NCI-H2107 (cell line): ENCODE measurements around the gene SLC39A5.
"Not testable (repeated sequence)": the region's sequence is repeated elsewhere in the genome, so short reads cannot be mapped to it uniquely, and the experiment has no call there.

ENCODE experiments used
- DNase-seq: peaks from one replicate; lab custom pipeline; 2025; lab: John Stamatoyannopoulos, UW

Gene SLC39A5

DNA sequence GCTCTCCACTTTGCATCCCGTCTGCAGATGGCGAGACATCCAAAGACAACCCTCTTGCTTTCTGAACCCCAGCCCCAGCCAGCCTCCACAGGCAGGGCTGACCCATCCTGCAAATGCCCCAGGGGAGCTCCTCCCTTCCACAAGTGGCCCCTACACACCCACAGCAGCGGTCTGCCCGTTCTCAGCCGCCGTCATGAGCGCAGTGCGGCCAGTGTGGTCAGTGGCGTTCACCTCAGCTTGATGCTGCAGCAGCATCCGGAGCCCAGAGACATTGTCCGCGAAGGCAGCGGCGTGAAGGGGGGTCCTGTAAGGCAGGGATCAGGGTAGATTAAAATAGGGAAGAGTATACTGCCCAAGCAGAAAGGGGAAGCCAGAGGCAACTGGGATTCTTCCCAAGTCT lies 14.6 kb downstream of the SLC39A5 start:
- no peak for DNase-seq

DNA sequence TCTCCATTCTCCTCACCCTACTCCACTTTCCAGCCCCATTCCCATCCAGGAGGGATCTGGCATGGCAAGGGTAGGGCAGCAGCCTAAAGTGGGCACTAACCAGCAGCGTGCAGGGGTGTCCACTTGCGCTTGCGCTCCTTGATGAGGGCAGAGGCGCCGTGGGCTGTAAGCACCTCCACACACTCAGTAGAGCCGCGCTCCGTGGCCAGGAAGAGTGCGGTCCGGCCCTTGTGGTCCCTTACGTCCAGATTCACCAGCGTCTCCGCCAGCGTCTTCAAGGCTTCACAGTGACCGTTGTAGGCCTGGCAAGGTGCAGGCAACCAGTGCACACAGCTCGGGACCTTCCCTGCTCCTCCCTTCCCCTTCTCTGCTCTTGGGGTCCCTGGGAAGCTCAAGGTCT lies 18.1 kb downstream of the SLC39A5 start:
- no peak for DNase-seq

DNA sequence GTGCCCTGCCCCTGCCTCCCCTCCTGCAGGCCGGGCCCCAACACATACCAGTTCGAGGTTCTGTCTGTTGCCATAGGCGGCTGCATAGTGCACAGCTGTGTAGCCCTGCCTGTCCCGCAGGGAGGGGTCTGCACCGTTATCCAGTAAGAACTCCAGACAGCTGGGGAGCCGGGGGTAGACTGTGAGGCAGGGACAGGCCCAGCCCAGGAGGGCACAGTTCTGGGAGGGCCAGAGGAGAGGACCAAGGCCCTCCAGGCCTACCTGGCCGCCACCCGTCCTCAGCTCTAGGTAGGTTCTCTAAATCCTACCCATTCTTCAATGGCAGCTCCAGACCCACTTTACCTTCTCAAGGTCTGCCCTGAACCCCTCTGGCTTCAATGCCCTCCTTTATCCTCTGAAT lies 18.9 kb downstream of the SLC39A5 start:
- DNase-seq = no peak

DNA sequence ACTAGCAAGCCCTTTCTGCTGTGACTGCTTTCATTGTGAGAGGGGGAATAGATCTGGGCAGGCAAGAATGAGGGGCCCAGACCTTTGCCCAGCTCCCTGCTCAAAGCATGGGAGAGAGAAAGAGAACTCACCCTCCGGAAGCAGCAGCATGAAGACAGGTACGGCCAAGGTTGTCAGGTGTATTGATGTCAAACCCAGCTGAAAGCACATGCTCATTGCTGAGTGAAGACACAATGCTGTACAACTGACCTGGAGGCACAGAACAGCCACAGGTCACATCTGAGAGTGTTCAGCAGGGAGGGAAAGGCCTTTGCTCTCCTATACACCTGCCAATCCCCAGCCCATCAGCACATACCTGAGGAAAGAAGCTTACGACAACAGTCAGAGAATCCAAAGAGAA lies 22.8 kb downstream of the SLC39A5 start:
- DNase-seq = no peak

DNA sequence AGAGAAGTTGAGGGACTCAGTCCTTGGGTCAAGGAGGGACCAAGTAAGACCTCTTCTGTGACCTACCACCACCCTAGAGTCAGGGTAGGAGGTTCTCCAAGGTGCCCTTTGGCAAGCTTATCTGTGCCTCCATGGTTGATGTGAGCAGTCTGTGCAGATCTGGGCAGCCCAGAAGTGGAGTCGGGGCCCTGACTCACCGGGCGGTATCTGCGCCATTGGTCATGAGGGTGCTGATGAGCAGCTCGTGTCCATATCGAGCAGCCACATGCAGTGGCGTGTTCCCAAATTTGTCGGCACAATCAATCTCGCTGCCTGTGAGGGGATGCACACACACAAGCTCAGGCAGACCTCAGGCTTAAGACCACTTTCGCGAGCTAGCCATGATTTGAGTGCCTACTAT lies 23.2 kb downstream of the SLC39A5 start:
- no peak for DNase-seq

GRCh38 chr12:56255671-56256070 lies 25.8 kb downstream of the SLC39A5 start:
- no peak for DNase-seq

GRCh38 chr12:56256326-56256960 lies 26.6 kb downstream of the SLC39A5 start:
- DNase-seq = no peak

DNA sequence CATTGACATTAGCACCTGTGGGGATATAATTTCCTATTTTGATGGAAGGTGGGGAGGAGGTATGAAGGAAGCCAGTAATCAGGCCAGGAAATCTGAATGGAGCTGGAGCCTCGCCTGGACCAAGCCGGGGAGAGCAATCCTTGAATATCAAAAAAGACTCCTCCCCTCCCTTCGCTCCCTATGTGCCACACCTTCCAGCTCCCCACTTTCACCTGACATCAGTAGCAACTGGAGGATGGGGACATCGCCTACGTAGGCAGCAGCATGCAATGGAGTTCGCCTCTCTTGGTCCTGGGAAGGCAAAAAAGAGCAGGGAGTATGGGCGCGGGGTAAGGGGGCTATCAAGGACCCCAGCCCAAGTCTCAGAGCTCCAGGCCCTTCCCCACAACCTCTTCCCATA lies 27.2 kb downstream of the SLC39A5 start:
- no peak for DNase-seq

GRCh38 chr12:56257491-56258067 lies 27.7 kb downstream of the SLC39A5 start:
- peak; percentile 36 for DNase-seq

DNA sequence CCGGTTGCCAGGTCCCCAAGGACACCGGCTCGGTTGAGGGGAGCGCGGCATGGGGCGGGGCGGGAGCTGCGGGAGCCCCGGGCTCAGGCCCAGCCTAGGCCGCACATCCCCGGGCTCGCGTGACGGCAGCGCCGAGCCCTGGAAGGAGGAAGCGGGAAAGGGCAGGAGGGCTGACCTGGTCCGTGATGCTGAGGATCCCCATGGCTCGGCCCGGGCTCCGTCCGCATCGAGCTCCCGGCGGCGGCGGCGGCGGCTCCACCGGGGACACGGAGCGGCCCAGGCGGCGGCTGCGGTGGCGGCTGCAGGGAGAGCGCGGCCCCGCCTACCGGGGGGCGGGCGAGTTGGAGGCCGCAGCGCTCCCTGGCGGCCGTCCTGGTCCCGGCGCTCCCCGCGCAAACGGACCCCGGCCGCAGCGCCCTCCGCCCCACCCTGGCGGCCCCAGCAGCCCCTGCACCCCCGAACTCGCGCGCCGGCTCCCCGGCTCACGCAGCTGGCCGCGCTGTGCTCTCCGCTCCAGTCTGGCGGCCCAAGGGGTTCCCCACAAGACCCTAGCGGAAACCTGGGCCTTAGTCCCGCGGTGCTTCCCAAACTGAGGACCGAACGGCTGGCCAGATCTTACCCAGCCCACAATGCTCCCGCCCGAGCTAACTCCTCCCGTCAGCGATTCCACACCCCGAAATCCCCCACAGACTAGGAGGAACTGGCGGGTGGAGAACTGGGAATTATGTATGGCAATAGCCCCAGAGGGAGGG lies 28.4 kb downstream of the SLC39A5 start, which contains the start of gene ANKRD52:
TSS of gene ANKRD52 (minus strand) at position 317 of the 752 bp plus-strand sequence. CDS start at position 202, 115 bp downstream.
- DNase-seq = peak; percentile 64

DNA sequence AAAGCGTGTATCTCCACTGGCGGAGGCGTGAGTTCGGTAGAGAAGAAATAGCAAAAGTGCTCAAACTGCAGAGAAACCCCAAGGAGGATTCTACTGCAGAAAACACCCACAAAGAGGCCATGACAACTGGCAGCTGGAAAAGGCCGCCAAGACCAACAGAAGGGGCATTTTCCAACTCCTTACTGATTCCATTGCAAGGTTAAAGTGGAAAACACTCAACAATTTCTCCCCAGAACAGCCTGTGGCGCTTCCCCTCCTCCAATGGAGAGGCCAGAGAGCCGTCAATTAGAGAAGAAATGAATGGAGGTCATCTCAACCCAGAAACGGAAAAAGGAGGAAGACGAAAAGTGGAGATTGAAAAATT lies 29.0 kb downstream of the SLC39A5 start:
- DNase-seq = no peak

DNA sequence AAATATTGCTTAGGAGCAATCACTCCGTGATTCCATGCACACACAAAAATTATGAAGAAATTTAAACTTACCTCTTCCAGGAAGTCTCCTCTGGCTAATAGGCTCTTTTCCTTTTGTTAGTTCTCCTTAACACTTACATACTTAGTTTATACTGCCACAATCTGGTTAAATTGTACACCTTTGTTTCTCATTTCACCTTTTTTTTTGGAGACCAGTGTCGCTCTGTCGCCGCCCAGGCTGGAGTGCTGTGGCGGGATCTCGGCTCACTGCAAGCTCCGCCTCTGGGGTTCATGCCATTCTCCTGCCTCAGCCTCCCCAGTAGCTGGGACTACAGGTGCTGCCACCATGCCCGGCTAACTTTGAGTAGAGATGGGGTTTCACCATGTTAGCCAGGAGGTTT lies 30.5 kb downstream of the SLC39A5 start:
- no peak for DNase-seq

- no peak for DNase-seq
Observed at GRCh38 chr12:56260921-56261320, 31.1 kb downstream of the SLC39A5 start.

DNA sequence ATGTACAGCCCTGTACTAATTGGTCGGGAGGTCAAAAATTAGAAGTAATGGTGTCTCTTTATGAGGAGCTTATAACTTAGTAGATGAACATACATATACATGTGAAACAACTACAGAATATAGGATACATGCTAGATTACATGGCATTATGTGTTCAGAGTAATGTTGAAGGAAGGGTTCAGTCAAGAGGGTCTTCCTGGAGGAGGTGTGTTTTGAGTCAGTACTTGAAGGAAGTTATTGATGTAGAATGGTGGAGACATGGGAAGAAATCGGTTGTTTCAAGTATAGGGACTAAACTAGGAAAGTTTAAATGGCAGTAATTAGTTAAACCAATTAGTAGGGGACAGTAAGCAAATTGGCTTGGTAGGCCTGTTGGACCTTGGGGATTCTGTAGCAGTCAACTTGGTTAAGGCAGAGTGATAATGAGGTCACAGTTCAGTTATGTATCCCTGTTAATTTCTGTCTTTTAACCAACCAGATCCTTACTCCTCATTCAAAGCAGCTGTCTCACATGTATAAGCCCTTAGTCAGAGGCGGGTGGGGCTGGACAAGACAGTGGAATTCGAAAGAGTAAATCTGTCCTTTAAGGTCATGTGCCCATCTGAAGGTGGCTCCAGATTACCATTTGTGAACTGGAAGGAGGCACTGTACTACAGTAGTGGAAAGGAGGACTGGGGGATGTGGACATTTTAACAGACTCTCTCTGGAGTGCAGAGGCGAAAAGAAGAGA lies 31.8 kb downstream of the SLC39A5 start:
- DNase-seq = no peak

DNA sequence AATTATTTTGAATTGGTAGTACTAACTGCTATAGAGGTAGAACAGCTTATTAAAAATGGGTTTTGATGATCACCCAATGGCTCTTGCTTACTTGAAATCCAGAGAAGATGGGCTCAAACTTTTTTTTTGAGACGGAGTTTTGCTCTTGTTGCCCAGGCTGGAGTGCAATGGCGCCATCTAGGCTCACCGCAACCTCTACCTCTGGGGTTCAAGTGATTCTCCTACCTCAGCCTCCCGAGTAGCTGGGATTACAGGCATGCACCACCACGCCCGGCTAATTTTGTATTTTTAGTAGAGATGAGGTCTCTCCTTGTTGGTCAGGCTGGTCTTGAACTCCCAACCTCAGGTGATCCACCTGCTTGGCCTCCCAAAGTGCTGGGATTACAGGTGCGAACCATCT lies 33.1 kb downstream of the SLC39A5 start:
- DNase-seq = not testable (repeated sequence)

DNA sequence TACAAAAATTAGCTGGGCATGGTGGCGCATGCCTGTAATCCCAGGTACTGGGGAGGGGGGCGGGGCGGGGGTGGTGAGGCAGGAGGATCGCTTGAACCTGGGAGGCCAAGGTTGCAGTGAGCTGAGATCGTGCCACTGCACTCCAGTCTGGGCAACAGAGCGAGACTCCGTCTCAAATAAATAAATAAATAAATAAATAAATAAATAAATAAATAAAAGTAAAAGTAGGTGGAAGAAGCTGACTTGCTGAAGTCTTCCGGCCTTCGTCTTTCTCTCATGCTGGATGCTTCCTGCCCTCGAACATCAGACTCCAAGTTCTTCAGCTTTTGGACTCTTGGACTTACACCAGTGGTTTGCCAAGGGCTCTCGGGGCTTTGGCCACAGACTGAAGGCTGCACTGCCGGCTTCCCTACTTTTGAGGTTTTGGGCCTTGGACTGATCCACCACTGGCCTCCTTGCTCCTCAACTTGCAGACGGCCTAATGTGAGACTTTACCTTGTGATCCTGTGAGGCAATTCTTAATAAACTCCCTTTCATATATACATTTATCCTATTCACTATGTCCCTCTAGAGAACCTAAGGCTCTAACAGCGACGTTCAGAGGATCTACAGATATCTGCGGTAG lies 36.3 kb downstream of the SLC39A5 start:
- DNase-seq = not testable (repeated sequence)

DNA sequence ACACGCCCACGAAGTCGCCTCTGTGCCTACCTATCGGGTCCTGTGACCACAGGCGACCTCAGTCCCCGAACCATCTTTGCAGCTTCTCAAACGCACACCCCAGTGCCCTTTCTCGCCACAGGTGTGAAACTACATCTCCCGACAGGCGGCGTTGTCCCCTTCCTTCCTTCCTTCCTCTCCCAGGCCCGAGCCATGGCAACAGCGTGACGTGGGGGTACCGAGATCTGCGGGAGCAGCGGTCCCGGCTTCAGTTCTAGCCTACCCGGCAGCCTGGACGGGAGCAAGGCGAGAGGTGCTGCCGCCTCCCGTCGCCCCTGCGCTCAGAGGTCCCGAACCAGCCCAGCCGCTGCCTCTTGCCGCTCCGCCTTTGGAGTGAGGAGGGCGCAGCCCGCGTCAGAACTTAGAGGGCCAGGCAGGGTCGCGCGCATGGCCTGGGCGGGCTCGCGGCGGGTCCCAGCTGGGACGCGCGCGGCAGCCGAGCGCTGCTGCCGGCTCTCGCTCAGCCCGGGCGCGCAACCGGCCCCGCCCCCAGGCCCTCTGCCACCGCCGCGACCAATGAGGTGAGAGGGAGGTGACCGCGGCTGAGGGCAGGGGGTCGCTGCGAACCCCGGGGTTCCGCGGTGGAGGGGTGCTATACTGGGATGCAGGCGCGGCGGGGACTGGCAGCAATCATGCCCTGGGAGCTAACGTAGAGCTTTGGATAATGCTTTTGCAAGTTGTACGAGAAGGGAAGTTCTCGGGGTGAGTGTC lies 37.0 kb downstream of the SLC39A5 start, which contains the start of gene COQ10A:
TSS of gene COQ10A (plus strand) at position 250 of the 750 bp plus-strand sequence. CDS start at position 427, 177 bp downstream.
- DNase-seq = peak; percentile 88

DNA sequence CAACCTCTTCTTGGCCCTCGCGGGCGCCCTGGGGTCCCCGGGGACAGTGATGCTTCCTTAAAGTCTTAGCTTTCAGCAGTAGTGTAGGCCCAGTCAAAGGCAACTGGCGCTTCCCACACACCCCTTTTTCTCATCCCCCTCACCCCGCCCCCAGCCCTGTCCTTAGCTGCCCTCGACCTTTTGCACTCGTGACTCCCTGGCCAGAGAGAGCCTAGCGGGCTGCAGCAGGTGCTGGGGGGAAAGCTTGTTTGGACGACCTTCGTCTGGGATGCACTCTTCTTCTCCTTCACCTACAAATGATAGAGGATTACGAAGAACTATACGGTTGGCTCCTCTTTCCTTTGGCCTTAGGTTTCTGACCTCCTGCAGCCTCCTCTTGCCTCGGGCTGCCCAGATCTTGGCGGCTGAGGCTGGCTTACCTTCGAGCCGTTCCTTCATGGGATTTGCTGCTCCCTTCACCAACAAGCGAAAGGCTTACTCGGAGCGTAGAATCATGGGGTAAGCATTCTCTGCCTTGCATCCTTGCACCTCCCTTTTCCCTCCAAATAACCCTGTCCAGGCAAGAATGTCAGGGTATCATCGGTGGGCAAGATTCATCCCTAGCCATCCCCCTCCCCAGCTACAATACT lies 37.7 kb downstream of the SLC39A5 start:
- no peak for DNase-seq

DNA sequence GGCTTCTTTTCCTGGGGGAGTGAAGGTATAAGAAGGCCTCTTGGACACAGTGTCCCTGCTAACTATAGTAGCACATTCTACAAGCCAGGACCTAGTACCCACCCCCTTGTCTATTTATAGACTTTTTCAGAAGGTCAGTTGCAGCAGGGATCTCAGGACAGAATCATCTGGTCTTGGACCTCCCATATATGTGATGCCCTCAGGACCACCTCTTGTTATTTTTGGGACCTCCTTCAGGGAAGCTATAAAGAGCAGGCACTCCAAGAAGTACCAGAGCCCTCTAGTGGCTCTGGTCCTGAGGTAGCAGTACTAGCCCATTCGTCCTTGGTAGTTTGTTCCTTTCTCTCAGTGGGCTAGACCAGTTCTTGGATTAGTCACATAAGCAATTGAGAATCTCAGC lies 41.2 kb downstream of the SLC39A5 start:
- DNase-seq = no peak

GRCh38 chr12:56272468-56272867 lies 42.6 kb downstream of the SLC39A5 start:
- DNase-seq = not testable (repeated sequence)

DNA sequence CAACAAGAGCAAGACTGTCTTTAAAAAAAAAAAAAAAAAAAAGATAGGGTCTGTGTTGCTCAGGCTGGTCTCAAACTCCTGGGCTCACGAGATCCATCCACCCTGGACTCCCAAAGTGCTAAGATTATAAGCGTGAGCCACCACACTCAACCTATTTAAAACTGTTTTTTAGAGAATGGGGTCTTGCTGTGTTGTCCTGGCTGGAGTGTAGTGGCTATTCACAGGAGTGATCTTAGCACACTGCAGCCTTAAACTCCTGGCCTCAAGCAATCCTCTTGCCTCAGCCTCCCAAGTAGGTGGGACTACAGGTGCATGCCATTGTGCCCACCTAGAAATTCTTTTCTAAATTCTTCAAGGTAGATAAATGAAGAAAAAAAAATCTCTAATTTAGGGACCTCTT lies 44.4 kb downstream of the SLC39A5 start:
- DNase-seq = no peak
